Left renal pelvis (tissue), 4 donors: ENCODE data around the gene SCOC. TPM values are rescaled to one million over a fixed set of nuclear protein-coding genes. Genes with fewer than 3 reads are reported as not detected.

ENCODE experiments used
- polyA plus RNA-seq, 4 donors: library from polyadenylated mRNA; unstranded; fragments of 120-200 nt; gene quantifications; one replicate each; pipeline ENCODE4 v1.2.1, GENCODE V29; 2013; ENCODE audit not compliant: insufficient read length in 4 of 4

Gene SCOC
- polyA plus RNA-seq, 4 donors: 100 to 180 (median 137) TPM

Other genes with a start within 250 kb of the SCOC start
- gene MAML3, start 219.5 kb upstream of the SCOC start, polyA plus RNA-seq: 10 to 100 TPM; 13.5 to 17.9 (median 16.5) TPM
- 1 to 10 TPM; 4.2 to 4.7 (median 4.7) TPM for gene CLGN, start 54.0 kb downstream of the SCOC start, polyA plus RNA-seq
- not detected for gene MGAT4D, start 124.6 kb downstream of the SCOC start, polyA plus RNA-seq
- gene ELMOD2, start 150.5 kb downstream of the SCOC start, polyA plus RNA-seq: 10 to 100 TPM; 29.5 to 59.1 (median 44.9) TPM
- gene UCP1, start 195.3 kb downstream of the SCOC start, polyA plus RNA-seq: under 1 TPM in 1 of 4 donors, not detected in 3; 0.29 TPM